Thyroid gland (tissue), 4 donors: ENCODE results near the gene ASIC1.

ENCODE experiments used
- POLR2A ChIP-seq, 2 donors: fragments of 450-650 bp; IDR thresholded peaks; one replicate each; pipeline ENCODE4 v1.6.1; 2017; ENCODE audit warnings: antibody characterized with exemption in 2 of 2, mild to moderate bottlenecking in 2 of 2, moderate library complexity in 1 of 2
- TF ChIP-seq, protein P1 (sequence below), 6 experiments: fragments of 200-600 bp in 3 of 6; fragments of 450-650 bp in 3 of 6; sonication (generic) in 3 of 6; IDR thresholded peaks; one replicate each; pipeline ENCODE4 v1.5.1; 2016 to 2019; ENCODE audit warnings: antibody characterized with exemption in 6 of 6, mild to moderate bottlenecking in 2 of 6, inconsistent platforms in 1 of 6, moderate library complexity in 1 of 6

DNA sequence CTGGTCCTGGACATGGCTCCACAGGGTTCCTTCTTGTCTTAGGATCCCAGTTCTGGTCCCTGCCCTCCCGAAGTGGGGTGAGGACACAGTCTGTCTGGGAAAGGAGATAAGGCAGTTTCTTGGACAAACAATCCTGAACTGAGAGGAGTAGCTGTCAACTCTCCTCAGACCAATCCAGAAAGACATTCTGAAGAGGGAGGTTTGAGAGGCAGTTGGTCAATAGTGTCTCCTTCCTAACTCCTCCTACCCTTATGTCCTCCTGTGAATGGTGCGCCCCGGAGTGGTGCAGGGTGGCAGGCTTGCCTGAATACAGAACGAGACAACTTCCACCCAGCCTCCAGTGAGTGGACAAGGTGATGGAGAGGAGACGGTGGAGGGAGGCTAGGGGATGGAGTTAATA, 15.4 kb upstream of the ASIC1 start:
- TF ChIP-seq, protein P1, sequence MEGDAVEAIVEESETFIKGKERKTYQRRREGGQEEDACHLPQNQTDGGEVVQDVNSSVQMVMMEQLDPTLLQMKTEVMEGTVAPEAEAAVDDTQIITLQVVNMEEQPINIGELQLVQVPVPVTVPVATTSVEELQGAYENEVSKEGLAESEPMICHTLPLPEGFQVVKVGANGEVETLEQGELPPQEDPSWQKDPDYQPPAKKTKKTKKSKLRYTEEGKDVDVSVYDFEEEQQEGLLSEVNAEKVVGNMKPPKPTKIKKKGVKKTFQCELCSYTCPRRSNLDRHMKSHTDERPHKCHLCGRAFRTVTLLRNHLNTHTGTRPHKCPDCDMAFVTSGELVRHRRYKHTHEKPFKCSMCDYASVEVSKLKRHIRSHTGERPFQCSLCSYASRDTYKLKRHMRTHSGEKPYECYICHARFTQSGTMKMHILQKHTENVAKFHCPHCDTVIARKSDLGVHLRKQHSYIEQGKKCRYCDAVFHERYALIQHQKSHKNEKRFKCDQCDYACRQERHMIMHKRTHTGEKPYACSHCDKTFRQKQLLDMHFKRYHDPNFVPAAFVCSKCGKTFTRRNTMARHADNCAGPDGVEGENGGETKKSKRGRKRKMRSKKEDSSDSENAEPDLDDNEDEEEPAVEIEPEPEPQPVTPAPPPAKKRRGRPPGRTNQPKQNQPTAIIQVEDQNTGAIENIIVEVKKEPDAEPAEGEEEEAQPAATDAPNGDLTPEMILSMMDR (IDR thresholded peaks at IDR 0.05) = no peak
- no peak for TF ChIP-seq POLR2A (IDR thresholded peaks at IDR 0.05)
